Activated CD4-positive, alpha-beta T cell treated with anti-CD3 and anti-CD28 coated beads, Interleukin-2, amount 50 U/mL, for 48 hours (primary cell): ENCODE data around the gene COX20.

Experiments used
- DNase-seq, 2 experiments: peaks; one replicate each; pipeline ENCODE4 v3.0.0-alpha.2; 2020

COX20 gene

DNA sequence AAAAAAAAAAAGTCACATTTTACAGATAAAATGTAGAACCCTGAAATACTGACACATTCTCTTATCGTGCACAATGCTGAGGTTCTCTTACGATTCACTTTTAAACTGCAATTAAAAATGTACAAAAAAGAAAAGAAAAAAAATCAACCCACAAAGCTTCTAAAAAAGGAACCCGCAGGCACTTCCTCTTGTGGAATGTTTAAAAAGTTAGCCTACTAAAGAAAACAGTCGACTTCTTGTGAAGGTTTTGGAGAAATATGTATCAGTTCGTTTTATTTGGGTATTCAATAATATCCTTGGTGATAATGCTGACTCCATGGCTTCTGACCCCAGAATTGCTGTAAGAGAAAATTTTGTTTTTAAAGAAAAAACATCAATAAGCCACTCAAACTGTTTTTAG, 18.7 kb downstream of the COX20 start:
- no peak for DNase-seq

DNA sequence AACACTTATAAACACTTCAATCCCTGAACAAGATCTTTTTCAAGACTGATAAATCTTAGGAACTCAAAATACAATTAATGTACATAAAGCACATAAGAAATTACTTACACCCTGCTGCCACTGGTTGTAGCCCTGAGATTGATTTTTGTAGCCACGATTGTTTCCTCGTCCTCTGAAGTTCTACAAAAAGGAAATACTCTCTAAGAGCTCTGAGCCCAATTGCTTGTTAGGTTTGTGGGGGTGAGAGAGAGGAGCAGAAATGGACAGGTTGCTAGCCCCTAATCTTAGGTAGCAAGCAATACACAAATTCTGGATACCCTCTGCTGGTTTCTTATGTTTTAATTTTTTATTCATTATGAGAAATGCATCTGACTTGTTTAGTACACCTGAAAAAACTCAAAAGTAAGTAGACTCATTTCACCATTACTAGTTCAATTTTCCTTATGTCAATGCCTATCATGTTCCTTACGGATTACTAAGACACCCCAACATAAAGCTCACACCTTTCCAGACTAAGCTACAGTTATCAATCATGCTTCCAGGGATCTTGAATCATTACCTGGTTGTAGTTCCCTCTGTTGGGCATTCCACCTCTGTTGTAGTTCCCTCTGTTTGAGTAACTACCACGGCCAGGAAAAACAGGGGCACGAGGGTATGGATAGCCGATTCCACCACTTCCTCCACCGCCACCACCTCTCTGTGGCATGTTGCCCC, 19.6 kb downstream of the COX20 start:
- no peak for DNase-seq

DNA sequence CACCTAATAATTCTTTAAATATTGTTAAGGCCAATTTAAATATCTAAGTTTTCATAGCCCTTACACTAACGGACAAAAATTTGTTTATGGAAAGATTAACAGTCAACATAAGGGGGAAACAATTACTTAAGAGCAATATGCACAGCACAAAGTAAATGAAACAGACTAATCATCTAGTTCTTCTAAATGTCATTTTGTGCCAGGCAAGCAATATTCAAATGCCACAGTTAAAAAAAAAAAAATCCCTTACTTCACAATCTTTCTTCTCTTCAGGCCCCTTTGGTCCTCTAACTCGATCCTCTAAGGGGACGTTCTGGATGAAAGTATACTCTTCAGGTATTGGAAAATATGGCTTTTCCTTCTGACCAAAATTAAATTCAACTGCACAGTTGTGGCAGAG, 22.3 kb downstream of the COX20 start:
- DNase-seq: no peak

DNA sequence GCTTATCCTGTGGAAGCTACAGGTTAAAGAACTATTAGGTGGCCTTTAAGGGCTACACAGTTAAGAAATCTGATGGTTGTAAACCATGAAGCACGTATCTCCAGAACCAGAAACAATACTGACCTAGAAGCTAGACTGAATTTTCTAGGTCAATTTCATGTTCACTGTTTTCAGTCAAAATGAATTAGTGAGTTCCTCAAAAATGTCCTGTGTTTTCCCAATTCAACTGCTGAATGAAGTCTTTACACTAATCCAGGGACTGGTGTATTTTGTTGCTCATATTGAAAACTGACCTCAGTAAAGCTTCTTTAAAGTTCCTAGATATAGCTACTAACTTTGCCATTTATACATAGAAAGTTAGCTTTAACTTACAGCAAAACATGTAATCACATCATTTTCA, 22.9 kb downstream of the COX20 start:
- no peak for DNase-seq

DNA sequence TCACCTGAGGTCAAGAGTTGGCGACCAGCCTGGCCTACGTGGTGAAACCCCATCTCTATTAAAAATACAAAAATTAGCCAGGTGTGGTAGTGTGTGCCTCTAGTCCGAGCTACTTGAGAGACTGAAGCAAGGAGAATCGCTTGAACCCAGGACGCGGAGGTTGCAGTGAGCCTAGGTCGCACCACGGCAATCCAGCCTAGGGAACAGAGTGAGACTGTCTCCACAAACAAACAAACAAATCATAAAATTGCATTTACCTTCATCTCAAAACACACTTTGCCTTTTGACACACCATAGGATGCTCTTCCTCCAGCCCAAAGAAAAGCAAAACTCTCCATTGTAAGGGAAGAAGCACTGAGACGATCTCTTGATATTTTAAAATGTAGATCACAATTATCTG, 24.6 kb downstream of the COX20 start:
- no peak for DNase-seq

DNA sequence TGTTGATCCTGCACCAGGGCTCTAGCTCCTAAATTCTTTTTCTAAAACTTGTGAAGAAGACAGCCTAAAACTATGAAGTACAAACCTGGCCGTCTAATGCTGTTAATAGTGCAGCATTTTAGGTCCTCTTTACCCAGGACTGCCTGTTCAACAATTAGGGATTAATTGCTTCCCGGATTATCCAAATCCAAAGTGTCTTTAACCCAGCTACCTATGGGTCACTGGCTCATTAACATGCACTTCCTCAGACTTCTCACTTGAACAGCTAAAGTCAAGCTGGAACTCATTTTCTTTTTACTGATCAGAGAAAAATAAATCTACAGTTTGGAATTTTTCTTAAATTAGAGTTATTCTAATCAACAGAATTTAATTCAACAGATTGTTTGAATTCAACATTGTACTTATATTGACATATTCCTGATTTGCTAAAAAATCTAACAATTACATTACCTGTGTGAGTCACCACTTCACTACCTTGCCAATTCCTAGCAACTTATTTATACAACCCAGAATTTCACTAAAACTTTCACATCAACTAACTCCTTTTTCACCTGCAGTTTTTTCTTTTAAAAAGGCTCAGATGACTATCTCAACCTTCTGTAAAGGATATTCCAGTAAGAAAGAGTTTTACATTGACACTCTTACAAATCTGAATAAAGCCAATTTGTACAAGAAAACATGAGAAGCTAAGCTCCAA, 25.6 kb downstream of the COX20 start:
- no peak for DNase-seq

DNA sequence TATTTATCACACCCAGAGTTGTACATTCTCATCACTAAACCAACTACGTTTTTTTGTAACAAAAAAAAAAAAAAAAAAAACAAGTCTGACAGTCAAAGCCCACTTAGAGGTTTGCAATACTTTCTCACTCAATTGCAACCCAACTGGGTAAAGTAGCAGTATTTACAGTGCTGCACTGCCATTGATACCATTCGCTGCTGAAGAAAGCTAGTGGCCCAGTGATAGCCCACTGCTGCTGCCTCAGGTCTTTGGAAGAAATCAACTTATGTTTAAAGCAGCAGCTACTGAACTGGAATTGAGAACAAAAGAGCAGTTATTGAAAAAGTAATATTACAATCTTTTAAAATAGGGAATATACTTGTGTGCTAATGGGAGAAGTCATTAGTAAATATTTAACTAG, 26.2 kb downstream of the COX20 start:
- DNase-seq: no peak

DNA sequence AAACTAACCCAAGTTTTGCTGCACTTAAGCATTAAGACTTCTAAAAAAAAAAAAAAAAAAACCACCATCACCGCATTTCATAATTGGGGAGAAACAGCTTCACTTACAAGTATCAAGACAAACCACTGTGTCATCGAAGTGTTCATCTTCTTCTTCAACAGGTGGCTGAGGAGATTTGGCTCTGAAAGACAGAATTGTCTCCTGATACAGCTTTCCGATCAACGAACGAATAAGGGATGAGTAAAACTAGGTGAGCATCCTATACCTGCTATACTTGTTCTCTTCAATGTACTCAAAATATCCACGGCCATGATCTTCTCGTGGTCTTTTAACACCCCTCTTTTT, 26.9 kb downstream of the COX20 start:
- DNase-seq: no peak

DNA sequence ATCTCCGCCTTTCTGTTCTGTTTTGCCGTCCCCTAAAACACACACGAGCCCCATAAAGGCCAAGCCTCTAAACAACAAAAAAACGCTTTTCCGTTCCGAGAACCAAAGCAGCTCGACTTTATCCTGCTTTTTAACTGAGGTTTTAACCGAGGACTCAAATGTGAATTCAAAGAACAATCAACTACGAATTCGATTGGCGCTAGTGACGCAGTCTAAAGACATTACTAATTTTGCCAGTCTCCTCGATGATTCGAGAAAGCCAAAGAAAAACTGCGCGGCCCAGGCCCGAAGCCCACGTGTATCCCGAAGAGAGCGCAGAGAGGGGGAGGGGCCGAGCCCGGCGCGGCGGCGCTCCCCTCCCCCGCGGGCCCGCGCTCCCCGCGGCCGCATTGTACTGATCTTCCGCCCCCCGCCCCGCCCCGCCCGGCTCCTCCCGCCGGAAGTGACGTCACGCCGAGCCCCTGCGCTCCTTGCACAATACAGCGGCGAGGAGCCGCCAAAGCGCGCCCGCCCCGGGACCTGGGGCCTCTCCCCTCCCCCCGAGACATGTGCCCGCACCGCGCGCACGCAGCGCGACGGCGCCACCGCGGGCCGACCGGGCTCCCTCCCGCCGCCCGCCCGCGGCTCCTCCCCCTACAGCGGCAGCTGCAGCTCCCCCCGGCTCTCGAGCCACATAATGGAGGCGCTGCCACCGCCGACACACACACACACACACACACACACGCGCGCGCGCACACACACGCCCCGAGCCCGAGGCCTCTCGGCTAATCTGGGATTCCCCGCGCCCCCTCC, 27.4 kb downstream of the COX20 start:
- DNase-seq: peak; percentile 95 to 97

DNA sequence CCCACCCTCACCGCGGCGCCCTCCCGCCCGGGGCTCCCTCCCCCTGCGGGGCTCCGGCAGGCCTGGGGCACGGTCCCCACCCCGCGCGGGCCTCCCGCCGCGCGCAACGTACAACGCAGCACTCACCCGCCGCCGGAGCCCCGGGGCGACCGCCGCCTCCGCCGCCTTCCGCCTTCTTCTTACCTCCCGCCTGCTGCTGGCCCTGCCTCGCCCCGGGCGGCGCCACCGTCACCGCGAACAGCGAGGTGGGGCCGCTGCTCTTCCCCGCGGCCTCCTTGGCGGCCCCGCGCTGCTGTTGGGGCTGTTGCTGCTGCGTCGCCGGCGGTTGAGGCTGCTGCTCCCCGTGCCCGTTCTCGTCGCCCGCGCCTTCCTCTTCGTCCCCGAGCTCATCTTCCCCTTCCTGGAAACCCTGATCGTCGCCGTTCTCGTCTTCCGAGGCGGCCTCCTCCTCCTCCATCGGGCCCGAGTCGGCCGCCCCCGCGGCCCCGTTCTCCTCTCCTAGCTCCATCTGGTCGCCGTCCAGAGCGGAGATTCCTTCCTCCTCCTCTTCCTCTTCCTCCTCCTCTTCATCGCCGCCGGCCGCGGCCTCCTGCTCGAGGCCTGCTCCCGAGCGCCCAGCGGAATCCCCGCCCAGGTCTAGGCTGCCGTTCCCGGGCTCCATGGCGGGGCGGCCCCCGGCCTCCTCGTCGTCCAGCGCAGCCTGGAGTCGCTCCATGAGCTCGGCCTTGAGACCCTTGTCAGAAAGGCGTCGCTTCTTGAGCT, 28.2 kb downstream of the COX20 start:
- DNase-seq: peak in 1 of 2 experiments; percentile 31

DNA sequence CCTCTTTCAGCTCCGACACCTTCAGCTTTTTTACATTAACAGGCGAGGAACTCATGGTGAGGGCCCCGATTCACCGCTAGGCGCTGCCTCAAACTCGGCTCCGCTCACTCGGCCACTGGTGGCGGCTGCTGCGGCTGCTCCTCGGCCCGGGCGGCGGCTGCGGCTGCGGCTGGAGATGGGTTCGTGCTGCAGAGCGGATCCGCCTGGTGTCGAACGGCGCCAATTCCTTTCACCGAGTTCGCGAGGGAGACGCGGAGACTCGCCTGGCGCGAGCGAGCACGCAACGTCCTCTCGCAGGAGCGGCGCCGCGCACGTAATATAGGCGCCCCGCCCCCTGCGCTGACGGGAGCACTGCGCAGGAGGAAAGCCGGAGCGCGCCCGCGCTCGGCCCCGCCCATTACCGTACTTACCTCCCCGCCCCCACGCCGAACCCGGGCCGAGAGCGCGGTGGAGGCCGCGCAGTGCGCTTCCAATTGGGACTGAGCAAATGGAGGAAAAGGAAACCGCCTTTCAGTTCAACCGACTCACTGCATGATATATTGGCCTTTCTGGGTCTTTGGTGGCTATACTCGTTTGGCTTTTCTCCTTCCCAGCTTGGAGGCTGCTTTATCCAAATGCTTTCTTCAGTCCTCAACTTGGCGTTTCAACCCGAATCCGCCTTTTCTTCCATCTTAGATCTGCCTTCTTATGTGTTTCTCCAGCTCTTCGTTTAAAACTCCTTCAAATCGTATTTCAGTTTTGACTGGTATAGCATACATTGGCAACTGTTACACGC, 29.0 kb downstream of the COX20 start, which contains the start of gene HNRNPU:
HNRNPU (minus strand) TSS at position 291 of the 775 bp plus-strand sequence; CDS start at position 55, 236 bp downstream.
- DNase-seq: peak; percentile 94 to 96

DNA sequence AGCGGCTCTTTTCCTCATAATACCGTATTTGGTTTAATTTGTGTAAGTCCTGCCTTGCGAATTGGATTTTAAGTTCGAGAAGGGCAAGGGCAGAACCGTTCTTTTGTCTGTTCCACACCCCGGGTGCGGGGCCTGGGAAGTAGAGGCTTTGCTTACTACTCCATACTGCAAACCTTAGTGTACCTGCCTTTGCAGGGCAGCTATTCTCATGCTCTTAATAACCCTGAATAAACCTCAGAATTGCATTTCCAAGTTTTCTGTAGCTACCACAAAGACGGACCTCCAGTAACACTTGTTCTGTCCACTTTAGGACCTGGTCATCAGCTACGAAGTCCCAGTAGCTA, 29.5 kb downstream of the COX20 start:
- peak; percentile 31 to 49 for DNase-seq

DNA sequence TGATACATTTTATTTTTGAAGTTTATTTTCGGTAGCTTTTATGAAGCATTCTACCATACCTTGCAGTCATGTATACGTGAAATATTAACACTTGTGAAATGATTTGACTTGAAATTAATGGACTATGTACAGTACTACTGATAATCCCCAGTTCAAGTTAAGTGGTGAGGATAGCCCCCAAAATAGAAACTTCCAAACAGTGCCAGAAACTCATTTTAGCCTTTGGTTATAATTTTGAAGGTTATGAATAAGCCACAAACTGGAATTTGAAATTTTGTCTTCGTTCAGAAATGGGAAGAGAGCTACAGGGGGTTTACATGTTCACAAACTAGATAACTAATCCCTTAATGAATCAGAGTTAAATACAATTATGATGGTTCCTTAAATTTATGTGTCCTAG, 30.4 kb downstream of the COX20 start:
- DNase-seq: no peak

DNA sequence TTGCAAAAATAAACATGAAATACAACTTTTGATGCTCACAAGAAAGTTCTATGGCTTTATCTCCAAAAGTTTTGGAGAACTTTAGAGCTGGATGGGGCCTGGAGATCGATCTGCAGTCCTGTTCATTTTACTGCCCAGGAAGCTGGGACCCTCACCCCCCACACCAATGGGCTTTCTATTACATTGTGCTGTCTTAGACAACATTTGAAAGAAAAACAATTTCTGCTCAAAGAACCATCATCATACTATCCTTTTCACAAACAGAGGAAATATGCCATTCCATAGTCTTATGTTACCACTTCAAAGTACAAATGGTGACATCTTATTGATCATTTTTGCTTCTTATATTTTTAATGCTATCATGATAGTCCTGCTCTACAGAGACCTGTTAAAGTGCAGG, 30.9 kb downstream of the COX20 start:
- DNase-seq: no peak

DNA sequence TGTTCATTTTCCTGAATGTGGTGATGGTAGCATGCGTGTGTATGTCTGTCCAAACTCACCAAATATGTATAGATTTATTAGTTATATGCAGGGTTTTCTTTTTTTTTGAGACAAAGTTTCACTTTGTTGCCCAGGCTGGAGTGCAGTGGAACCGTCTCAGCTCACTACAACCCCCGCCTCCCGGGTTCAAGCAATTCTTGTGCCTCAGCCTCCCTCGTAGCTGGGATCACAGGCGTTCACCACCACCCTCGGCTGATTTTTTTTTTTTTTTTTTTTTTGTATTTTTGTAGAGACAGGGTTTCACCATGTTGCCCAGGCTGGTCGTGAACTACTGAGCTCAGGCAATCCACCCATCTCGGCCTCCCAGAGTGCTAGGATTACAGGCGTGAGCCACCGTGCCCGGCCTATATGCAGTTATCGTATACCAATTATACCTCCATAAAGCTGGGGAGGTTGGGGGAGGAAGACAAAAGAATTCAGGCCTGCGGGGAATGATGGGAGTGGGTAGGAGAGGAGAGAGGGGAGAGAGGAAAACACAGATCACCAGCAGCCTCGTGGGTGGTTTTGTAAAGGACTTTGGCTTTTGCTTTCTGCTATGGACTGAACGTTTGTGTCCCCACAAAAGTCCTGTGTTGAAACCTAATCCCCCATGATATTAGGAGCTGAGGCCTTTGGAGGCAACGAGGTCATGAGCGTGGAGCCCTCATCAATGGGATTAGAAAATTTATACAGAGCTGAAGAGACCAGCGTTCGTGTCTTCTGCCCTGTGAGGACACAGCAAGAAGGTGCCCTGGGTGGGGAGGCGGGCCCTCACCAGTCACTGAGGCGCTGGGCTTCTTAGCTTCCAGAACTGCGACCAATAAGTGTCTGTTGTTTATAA, 33.3 kb downstream of the COX20 start:
- no peak for DNase-seq

DNA sequence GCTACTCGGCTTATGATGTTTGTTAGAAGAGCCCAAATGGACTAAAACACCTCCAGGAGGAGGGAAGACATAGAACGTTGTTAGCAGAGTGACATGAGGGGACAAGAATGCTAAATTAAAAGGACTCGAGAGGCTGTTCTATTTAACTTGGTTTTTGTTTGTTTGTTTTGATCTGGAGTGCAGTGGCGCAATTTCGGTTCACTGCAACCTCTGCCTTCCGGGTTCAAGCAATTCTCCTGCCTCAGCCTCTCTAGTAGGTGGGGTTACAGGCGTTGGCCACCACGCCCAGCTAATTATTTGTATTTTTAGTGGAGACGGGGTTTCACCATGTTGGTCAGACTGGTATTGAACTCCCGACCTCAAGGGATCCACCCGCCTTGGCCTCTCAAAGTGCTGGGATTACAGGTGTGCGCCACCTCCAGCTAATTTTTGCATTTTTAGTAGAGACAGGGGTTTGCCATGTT, 33.9 kb downstream of the COX20 start:
- no peak for DNase-seq

DNA sequence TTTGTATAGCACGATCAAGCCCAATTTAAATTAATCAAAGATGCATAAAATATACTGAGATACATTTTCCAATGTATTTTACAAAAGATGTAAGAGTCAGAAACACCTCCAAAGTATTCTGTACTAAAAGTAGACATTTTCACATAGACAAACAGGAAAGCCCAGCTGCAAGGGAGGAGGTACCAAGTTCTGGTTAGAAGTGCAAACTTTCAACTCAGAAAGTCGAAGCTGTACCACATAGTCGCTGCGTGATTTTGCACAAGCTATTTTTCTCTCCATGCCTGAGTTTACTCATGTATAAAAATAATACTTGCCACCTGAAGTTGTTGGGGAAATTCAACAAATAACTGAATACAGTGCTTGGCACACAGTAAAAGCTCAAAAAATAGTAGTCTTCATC, 34.5 kb downstream of the COX20 start:
- DNase-seq: no peak

DNA sequence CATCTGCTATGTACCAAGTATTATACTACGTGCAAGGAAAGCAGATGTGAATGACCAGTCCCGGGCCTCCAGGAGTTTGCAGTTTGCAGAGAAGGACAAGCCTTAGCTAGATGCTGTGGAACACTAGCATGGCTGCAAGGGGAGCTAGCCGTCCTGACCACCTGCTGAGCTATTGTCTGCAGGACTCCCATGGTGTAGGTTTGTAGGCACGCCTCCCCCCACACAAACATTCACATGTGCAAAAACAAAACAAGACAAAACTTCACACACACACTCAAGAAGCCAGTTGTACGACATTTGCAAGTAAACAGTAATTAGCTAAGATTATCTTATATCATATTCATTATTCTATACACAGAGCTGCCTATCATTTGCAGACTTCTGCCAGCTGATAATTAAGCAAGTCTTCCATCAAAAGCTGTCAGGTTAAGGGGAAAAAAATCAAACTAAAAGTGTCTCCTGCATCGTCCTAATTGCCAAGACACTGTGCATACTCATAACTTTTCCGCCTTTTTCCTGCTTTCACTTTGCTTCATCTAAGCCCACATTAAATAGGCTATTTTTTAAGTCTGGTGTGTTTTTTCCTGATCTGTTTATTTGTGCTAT, 39.6 kb downstream of the COX20 start:
- DNase-seq: no peak

DNA sequence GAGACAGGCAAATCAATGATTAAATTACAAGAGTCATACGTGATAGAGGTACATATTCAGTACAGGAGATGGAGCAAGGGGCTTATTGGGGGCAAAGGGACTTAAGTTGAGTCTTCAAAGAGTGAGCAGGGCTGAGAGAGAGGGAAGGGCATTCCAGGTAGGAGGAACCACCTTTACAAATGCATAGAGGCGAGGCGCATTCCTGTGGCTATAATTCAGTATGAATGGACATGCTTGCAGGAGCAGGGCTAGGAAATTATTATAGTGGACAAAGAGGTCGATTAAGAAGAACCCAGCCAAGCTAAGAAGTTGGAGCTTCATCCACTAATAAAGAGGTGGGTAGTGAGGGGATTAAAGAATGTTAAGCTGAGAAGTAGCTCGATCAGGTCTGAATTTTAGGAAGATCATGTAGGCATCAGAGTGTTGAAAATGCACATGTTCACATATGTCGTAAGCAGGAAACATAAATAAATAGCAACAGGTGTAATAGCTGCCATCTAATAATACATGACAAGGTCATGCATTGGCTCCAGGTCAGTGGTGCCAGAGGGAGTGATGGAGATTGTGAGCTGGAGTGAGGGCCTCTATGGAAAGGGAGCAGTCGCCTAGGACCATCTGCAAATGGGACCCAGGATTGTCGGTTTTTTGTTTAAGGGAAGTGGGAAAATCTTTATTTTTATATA, 40.9 kb downstream of the COX20 start:
- DNase-seq: no peak

DNA sequence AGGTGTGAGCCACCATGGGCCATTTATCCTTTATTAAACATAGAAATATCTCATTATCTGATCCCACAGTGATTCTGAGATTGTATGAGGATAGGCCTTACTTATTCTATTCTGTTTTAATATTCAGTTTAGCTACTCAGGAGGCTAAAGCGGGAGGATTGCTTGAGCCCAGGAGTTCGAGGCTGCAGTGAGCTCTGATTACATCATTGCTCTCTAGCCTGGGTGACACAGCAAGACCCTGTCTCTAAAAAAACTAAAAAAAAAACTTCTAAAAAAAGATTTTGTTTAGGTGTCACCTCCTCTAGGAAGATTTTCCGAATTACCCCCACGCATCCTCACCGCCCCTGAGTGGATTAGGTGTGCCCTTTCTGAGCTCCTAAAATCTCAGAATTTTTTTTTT, 43.2 kb downstream of the COX20 start:
- DNase-seq: no peak
